NCI-H510A (cell line): ENCODE results near the gene TRIM66.
"Not testable (repeated sequence)": the region's sequence is repeated elsewhere in the genome, so short reads cannot be mapped to it uniquely, and the experiment has no call there.

Experiments
- DNase-seq: peaks from one replicate; lab custom pipeline; 2025; lab: John Stamatoyannopoulos, UW

The TRIM66 gene

GRCh38 chr11:8690374-8691342, 8.2 kb upstream of the TRIM66 start:
- no peak for DNase-seq

DNA sequence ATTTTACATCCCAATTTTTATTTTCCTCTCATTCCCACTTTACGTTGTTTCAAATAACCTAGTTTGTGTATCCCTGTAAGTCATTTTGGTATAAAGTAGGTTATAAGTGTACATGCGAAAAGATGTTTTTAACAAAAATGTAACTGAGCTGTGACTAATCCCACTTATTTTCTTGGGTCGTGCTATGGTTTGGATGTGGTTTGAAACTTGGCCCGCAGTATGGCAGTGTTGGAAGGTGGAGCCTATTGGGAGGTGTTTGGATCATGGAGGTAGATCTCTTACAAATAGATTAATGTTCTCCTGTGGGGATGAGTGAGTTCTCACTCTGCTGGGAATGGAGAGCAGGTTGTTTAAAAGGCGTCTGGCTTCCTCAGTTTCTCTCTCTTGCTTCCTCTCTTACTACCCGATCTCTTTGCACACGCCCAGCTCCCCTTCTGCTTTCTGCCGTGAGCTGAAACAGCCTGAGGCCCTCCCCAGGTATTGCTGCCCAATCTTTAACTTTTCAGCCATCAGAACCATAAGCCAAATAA, 7.3 kb upstream of the TRIM66 start:
- DNase-seq = no peak

GRCh38 chr11:8688414-8689362, 6.2 kb upstream of the TRIM66 start:
- peak; percentile 90 for DNase-seq

- DNase-seq = no peak
These were observed 3.9 kb upstream of the TRIM66 start for GRCh38 chr11:8686325-8686724.

GRCh38 chr11:8685820-8686219, 3.4 kb upstream of the TRIM66 start:
- no peak for DNase-seq

DNA sequence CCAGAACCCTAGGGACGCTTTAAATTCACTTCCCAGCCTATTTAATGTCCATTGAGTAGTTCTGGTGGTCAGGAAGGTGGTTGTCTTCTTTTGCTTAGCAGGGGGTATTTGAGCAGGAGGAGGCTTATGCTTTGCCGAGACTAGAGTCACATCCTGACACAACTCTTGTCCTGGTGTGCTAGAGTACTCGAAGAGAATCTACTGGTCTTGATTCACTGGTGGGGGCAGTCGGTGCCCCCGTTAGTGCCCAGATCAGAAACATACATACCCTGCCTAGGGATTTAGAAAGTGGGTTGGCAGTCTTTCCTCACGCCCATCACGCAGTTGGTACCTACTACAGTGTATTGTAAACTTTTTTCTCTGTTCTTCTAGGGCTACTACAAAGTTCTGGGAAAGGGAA, 2.8 kb upstream of the TRIM66 start:
- no peak for DNase-seq

DNA sequence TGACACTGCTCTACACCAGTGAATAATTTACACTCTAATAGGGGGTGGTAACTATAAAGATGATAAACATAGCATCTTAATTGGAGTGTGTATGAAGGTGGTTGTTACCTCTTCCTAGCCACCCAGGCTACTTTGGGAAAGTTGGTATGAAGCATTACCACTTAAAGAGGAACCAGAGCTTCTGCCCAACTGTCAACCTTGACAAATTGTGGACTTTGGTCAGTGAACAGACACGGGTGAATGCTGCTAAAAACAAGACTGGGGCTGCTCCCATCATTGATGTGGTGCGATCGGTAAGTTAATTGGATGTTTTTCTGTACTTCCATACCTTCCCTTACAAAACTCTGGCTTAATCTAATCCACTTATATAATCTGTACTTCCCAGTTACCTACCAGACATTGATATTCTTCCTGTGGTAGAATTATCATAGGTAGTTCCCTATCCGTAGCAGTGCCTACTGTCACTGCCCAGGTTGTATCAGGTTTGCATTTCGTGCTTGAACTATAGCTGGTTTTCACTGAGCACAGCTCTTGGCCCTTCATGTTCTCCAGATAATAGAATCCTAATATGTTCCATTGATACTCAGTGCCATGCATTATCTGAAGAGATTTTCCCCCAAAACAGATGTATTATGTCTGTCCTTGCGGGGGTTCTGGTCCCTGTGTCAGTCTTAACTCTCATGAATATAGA, 2.3 kb upstream of the TRIM66 start:
- no peak for DNase-seq

GRCh38 chr11:8683115-8683807, 796 bp upstream of the TRIM66 start:
- DNase-seq = no peak

DNA sequence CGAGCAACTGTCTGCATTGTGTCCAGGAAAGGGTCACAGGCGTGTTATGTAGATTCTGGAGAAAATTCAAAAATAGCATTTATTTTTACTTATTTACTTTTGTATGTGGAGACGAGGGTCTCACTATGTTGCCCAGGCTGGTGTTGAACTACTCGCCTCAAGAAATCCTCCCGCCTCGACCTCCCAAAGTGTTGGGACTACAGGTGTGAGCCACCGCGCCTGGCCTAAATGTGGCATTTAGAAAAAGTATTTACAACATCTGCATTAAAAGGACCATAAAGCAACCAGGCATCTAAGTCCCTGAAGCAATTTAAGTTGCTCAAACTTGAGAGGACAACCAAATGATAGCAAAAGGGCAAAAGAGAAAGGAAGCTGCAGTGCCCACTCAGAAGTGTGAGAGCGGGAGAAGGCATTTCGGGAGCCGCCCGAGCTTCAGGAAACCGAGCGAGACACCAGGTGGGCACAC, 595 bp downstream of the TRIM66 start:
- DNase-seq = no peak

DNA sequence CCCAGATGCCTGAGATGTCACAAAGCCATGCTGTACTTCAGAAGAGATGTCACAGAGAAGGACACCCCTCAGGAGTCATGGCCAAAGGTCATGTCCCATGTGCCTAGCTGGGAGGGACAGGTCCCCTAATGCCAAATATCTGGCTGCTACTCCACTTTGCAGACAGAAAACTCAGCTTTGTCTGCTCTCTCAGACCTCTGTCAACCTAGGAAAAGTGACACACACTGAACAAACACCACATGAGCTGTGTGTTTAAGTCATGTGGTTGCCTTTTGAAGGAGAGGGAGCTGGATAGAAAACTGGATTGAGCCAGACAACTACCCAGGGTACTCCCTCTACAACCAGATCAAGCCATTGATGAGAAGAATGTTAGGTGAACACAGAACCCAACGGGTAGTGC, 3.5 kb downstream of the TRIM66 start:
- DNase-seq = no peak

- no peak for DNase-seq
These were observed 6.0 kb downstream of the TRIM66 start for GRCh38 chr11:8676458-8676857.

DNA sequence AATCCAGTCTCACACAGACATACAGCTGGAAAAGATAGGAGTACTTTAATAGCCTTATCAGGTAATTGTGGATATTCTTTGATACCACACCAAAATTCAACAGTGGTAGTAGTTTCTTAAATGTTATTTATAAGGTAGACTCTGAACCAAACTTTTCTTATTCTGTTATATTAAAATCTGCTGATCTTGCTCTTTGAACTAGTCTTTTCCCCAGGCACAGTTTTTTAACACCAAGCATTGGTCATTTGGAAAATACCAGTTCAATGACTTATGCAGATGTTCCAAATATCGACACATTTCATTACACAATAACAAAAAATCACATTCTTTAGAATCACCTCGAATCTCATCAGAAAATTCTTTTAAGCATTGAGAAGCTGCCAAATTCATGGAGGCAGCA, 7.6 kb downstream of the TRIM66 start:
- DNase-seq = no peak

- DNase-seq = no peak
These were observed 10.1 kb downstream of the TRIM66 start for GRCh38 chr11:8672346-8672745.

GRCh38 chr11:8671651-8672062, 10.8 kb downstream of the TRIM66 start:
- DNase-seq = no peak

- DNase-seq = no peak
These were observed 11.3 kb downstream of the TRIM66 start for GRCh38 chr11:8671193-8671612.

DNA sequence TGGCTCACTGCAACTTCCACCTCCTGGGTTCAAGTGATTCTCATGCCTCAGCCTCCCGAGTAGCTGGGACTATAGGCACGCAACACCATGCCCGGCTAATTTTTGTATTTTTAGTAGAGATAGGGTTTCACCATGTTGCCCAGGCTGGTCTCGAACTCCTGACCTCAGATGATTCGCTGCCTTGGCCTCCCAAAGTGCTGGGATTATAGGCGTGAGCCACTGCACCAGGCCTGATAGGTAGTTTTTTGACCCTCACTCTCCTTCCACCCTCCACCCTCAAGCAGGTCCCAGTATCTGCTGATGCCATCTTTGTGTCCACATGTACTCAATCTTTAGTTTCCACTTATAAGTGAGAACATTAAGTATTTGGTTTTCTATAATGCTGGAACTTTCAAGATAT, 12.4 kb downstream of the TRIM66 start:
- not testable (repeated sequence) for DNase-seq

GRCh38 chr11:8665222-8665621, 17.2 kb downstream of the TRIM66 start:
- no peak for DNase-seq

GRCh38 chr11:8661001-8661795, 21.3 kb downstream of the TRIM66 start:
- DNase-seq = no peak

DNA sequence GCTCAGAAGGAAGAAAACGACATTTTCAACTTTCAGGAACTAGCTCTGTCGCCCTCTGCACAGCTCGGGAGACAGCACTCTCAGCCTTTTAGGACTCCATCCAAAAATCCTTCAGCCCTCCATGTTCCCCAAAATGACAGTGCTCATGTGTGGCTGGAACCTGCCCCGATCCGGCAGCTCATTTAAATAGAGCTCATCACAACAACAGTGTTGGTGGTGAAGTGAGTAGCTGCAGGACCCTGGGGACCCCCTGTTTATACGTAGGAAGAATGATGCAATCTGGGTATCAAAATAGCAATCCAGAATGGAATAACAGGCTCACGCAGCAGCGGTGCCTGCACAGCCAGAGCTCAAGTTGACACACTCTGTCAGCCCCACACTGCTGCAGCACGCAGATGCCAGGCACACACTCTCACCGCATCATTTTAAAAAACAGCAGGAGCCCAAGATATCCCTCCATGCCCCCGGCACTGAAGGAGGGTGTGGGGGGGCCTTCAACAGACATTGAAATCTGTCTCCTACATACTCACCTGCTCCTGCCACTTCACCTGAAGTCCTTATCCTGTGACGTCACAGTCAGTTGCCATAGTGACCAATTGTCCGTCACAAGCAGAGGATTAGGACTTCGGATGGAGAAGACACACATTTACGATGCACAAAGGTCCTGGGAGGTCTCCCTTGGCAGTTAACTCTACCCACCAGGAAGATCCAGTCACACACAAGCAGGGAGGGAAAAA, 24.0 kb downstream of the TRIM66 start:
- DNase-seq = peak; percentile 16

GRCh38 chr11:8656291-8656690, 26.2 kb downstream of the TRIM66 start:
- DNase-seq = no peak
